ENCODE measurements around the gene RIMS1. TPM values are rescaled to one million over a fixed set of nuclear protein-coding genes. Genes with fewer than 3 reads are reported as not detected.
A peak's percentile ranks its signal among the peaks of the same experiment; 100 is the strongest.

The RIMS1 gene
- total RNA-seq, 1 experiment from 2014 or later, result 1.1 TPM

DNA sequence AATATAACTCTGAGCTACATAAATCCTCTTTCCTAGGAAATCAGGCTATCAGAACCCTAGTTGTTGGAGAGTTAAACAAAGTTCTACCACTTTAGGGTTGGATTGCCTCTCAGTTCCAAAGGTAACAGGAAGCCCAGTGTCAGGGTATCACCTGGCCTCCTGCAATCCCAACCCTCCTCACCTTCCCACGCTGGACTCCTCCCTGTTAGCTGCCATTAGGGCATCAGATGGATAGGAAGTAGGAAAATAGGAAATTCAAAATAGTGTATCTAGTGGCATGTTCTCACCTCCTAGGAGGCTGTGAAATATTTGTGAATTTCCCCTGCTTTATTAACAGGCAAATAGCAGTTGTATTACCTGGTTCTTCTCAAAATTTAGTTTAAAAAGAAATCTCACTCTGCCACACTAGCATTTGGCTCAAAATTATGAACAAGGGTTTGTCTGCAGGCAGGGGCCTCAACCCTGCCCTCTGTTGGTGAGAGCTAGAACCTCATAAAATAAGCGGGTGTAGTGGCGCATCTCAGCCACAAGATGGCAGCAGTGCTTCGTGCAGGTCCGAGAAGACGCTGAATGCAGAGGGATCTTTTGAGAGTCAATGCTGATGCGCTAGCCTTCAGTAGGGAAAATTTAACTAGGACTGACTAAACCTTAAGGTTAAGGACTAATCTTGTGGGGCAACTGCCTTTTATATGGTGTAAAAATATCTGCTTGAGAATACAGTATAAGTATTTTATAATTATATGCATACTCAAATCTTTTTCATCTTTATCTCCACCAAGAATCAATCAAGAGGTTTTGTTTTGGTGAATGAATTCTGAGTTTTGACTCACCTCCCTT is 525.7 kb downstream of the RIMS1 start:
- Mint-ChIP-seq H3K27ac (peak overlapping the region; percentile 32; the same call in 1 of the 2 replicates), H3K4me3 (no peak overlapping the region), H3K36me3 (no peaks in the 10 kb centered on the region), H3K27me3 (ENCODE audit: low read depth) (no peaks in the 10 kb centered on the region), H3K4me1 (peaks cover 5% of the 10 kb centered on the region), H3K9me3 (no peaks in the 10 kb centered on the region)
- TF ChIP-seq, protein P1, sequence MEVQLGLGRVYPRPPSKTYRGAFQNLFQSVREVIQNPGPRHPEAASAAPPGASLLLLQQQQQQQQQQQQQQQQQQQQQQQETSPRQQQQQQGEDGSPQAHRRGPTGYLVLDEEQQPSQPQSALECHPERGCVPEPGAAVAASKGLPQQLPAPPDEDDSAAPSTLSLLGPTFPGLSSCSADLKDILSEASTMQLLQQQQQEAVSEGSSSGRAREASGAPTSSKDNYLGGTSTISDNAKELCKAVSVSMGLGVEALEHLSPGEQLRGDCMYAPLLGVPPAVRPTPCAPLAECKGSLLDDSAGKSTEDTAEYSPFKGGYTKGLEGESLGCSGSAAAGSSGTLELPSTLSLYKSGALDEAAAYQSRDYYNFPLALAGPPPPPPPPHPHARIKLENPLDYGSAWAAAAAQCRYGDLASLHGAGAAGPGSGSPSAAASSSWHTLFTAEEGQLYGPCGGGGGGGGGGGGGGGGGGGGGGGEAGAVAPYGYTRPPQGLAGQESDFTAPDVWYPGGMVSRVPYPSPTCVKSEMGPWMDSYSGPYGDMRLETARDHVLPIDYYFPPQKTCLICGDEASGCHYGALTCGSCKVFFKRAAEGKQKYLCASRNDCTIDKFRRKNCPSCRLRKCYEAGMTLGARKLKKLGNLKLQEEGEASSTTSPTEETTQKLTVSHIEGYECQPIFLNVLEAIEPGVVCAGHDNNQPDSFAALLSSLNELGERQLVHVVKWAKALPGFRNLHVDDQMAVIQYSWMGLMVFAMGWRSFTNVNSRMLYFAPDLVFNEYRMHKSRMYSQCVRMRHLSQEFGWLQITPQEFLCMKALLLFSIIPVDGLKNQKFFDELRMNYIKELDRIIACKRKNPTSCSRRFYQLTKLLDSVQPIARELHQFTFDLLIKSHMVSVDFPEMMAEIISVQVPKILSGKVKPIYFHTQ (CRISPR knock-in tag; IDR thresholded peaks at IDR 0.05), result no peak
- no peak for TF ChIP-seq ZNF396 (CRISPR knock-in tag; IDR thresholded peaks at IDR 0.05; ENCODE audit: borderline replicate concordance)
- TF ChIP-seq NR2C2 (CRISPR knock-in tag; IDR thresholded peaks at IDR 0.05), result no peak
- TF ChIP-seq NR1H2 (CRISPR knock-in tag; IDR thresholded peaks at IDR 0.05), result no peak
- TF ChIP-seq, protein P2, sequence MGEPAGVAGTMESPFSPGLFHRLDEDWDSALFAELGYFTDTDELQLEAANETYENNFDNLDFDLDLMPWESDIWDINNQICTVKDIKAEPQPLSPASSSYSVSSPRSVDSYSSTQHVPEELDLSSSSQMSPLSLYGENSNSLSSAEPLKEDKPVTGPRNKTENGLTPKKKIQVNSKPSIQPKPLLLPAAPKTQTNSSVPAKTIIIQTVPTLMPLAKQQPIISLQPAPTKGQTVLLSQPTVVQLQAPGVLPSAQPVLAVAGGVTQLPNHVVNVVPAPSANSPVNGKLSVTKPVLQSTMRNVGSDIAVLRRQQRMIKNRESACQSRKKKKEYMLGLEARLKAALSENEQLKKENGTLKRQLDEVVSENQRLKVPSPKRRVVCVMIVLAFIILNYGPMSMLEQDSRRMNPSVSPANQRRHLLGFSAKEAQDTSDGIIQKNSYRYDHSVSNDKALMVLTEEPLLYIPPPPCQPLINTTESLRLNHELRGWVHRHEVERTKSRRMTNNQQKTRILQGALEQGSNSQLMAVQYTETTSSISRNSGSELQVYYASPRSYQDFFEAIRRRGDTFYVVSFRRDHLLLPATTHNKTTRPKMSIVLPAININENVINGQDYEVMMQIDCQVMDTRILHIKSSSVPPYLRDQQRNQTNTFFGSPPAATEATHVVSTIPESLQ (CRISPR knock-in tag; IDR thresholded peaks at IDR 0.05), result no peak
- TF ChIP-seq GTF2I (CRISPR knock-in tag; conservative IDR thresholded peaks at IDR 0.05), result no peak
- TF ChIP-seq, protein P3, sequence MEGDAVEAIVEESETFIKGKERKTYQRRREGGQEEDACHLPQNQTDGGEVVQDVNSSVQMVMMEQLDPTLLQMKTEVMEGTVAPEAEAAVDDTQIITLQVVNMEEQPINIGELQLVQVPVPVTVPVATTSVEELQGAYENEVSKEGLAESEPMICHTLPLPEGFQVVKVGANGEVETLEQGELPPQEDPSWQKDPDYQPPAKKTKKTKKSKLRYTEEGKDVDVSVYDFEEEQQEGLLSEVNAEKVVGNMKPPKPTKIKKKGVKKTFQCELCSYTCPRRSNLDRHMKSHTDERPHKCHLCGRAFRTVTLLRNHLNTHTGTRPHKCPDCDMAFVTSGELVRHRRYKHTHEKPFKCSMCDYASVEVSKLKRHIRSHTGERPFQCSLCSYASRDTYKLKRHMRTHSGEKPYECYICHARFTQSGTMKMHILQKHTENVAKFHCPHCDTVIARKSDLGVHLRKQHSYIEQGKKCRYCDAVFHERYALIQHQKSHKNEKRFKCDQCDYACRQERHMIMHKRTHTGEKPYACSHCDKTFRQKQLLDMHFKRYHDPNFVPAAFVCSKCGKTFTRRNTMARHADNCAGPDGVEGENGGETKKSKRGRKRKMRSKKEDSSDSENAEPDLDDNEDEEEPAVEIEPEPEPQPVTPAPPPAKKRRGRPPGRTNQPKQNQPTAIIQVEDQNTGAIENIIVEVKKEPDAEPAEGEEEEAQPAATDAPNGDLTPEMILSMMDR (IDR thresholded peaks at IDR 0.05), result peak; percentile 100
- peak; percentile 83 for ATAC-seq
- CTCF ChIA-PET, result interaction anchor here (0.6 to 6.8 kb wide), 48 partner anchors 9 to 773 kb away, joined by 3 to 105 read pairs (median 4); partner anchors contain the start of gene KCNQ5
- DNase-seq (ENCODE audit: low spot score), result peak; percentile 61
- POLR2A ChIA-PET, result interaction anchor here (0.8 kb wide), 1 partner anchor 168 kb away, joined by 3 read pairs; no protein-coding TSS in a partner anchor

DNA sequence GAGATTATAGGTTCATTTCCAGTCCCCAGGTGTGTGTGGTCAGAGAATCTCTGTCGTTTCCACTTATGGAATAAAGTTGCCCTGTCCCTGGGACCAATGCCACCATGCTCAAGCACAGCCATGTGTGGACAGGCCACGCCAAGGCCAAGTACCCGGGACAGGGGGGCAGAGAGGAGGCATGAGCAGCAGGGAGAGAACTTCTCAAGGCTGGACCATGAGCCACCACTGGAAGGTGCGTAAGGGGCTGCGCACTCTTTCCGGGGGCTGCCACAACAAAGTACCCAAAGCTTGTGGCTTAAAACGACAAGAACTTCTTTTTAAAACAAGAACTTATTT is 526.3 kb downstream of the RIMS1 start:
- Mint-ChIP-seq H3K27me3 (ENCODE audit: low read depth) (no peaks in the 10 kb centered on the region), H3K4me1 (peaks cover 5% of the 10 kb centered on the region), H3K4me3 (no peak overlapping the region), H3K9me3 (no peaks in the 10 kb centered on the region), H3K27ac (no peak overlapping the region), H3K36me3 (no peaks in the 10 kb centered on the region)
- TF ChIP-seq JAZF1 (CRISPR knock-in tag; IDR thresholded peaks at IDR 0.05) (no peak), GTF2I (CRISPR knock-in tag; conservative IDR thresholded peaks at IDR 0.05) (no peak), RELA (CRISPR knock-in tag; IDR thresholded peaks at IDR 0.05; ENCODE audit: borderline replicate concordance) (no peak), FOXJ3 (CRISPR knock-in tag; IDR thresholded peaks at IDR 0.05; ENCODE audit: borderline replicate concordance) (no peak), FOXP1 (CRISPR knock-in tag; IDR thresholded peaks at IDR 0.05; ENCODE audit: borderline replicate concordance) (no peak), ZNF416 (CRISPR knock-in tag; IDR thresholded peaks at IDR 0.05) (no peak), ATF1 (CRISPR knock-in tag; IDR thresholded peaks at IDR 0.05) (no peak)
- TF ChIP-seq, protein P4, sequence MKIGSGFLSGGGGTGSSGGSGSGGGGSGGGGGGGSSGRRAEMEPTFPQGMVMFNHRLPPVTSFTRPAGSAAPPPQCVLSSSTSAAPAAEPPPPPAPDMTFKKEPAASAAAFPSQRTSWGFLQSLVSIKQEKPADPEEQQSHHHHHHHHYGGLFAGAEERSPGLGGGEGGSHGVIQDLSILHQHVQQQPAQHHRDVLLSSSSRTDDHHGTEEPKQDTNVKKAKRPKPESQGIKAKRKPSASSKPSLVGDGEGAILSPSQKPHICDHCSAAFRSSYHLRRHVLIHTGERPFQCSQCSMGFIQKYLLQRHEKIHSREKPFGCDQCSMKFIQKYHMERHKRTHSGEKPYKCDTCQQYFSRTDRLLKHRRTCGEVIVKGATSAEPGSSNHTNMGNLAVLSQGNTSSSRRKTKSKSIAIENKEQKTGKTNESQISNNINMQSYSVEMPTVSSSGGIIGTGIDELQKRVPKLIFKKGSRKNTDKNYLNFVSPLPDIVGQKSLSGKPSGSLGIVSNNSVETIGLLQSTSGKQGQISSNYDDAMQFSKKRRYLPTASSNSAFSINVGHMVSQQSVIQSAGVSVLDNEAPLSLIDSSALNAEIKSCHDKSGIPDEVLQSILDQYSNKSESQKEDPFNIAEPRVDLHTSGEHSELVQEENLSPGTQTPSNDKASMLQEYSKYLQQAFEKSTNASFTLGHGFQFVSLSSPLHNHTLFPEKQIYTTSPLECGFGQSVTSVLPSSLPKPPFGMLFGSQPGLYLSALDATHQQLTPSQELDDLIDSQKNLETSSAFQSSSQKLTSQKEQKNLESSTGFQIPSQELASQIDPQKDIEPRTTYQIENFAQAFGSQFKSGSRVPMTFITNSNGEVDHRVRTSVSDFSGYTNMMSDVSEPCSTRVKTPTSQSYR (CRISPR knock-in tag; IDR thresholded peaks at IDR 0.05), result no peak
- CTCF ChIA-PET, result interaction anchor here (0.6 to 6.8 kb wide), 32 partner anchors 8 to 772 kb away, joined by 3 to 105 read pairs (median 5); partner anchors contain the start of gene KCNQ5
- DNase-seq (ENCODE audit: low spot score) (no peak), ATAC-seq (no peak)
- POLR2A ChIA-PET, result no interaction called here

All from WTC11 (cell line).